RWPE1 (cell line): Measurements from ENCODE around the gene FGF14.
"Not testable (repeated sequence)": the region's sequence is repeated elsewhere in the genome, so short reads cannot be mapped to it uniquely, and the experiment has no call there.

Source experiments
- CTCF ChIA-PET: fragments of 350-600 bp; sonication (Branson Sonifier 250); formaldehyde crosslinking; extraction: SDS; loops from one replicate; lab custom pipeline; 2021; lab: Yijun Ruan, JAX
- POLR2A ChIA-PET: fragments of 400-600 bp; formaldehyde crosslinking; extraction: SDS; loops from one replicate; lab custom pipeline; 2020; ENCODE audit warnings: antibody characterized with exemption; ENCODE audit not compliant: low non-redundant PET; lab: Yijun Ruan, JAX
- DNase-seq: peaks from one replicate; pipeline ENCODE4 v3.0.0; 2012; ENCODE audit warnings: low spot score
- H3K27ac ChIP-seq: fragments of 450-650 bp; 2 replicates; pipeline ENCODE4 v1.5.1; 2017
- TF ChIP-seq, protein P1 (sequence below): fragments of 450-650 bp; conservative IDR thresholded peaks from 2 replicates; pipeline ENCODE4 v1.5.1; 2017; ENCODE audit warnings: low read depth, mild to moderate bottlenecking

Gene FGF14

DNA sequence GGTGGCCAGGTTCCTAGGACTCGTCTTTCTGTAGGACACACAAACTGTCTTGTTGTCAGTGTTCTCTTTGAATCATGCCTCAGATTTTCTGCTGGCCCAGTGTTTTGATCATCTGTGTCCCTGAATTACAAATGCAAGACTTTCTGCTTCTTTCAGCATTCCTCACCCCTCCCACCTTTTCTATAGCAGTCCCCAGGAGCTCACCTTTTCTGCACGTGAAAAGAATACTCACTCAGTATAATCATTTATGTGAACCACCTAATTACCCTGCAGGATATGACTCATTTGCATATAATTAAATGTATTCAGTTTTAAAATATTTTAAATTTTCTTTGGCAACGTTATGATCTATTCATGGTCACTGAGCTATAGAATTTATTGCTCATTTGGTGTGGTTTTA lies 560.1 kb downstream of the FGF14 start:
- POLR2A ChIA-PET, result no interaction called here
- H3K27ac ChIP-seq, result no peak overlapping the region
- CTCF ChIA-PET, result no interaction called here
- DNase-seq, result no peak
- TF ChIP-seq, protein P1, sequence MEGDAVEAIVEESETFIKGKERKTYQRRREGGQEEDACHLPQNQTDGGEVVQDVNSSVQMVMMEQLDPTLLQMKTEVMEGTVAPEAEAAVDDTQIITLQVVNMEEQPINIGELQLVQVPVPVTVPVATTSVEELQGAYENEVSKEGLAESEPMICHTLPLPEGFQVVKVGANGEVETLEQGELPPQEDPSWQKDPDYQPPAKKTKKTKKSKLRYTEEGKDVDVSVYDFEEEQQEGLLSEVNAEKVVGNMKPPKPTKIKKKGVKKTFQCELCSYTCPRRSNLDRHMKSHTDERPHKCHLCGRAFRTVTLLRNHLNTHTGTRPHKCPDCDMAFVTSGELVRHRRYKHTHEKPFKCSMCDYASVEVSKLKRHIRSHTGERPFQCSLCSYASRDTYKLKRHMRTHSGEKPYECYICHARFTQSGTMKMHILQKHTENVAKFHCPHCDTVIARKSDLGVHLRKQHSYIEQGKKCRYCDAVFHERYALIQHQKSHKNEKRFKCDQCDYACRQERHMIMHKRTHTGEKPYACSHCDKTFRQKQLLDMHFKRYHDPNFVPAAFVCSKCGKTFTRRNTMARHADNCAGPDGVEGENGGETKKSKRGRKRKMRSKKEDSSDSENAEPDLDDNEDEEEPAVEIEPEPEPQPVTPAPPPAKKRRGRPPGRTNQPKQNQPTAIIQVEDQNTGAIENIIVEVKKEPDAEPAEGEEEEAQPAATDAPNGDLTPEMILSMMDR, result no peak

DNA sequence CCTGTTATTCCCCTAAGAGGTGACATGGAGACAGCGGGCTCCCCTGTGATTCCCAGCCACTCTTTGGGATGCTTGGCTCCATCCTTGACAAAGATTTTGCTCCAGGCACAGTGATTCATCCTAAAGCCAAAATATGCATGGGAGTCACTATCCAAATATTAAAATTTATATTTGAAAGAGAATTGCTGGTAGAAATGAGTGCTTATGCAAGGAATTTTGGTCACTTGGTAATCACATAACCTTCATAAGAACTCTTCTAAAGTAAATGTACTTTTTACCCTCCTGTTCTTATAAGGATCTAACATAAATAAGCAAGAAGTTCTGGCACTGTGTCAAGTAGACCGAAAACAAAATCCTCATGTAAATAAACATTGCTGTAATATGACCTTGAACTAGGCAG lies 563.5 kb downstream of the FGF14 start:
- CTCF ChIA-PET, result no interaction called here
- DNase-seq, result no peak
- POLR2A ChIA-PET, result no interaction called here
- no peak overlapping the region for H3K27ac ChIP-seq
- TF ChIP-seq, protein P1, result no peak

DNA sequence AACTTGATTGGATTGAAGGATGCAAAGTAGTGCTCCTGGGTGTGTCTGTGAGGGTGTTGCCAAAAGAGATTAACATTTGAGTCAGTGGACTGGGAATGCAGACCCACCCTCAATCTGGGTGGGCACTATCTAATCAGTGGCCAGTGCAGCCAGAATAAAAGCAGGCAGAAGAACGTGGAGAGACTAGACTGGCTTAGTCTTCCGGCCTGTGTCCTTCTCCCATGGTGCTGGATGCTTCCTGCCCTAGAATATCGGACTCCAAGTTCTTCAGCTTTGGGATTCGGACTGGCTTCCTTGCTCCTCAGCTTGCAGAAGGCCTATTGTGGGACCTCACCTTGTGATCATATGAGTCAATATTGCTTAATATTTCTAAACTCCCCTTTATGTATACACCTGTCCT lies 564.1 kb downstream of the FGF14 start:
- DNase-seq, POLR2A ChIA-PET, H3K27ac ChIP-seq, CTCF ChIA-PET: not testable (repeated sequence)

DNA sequence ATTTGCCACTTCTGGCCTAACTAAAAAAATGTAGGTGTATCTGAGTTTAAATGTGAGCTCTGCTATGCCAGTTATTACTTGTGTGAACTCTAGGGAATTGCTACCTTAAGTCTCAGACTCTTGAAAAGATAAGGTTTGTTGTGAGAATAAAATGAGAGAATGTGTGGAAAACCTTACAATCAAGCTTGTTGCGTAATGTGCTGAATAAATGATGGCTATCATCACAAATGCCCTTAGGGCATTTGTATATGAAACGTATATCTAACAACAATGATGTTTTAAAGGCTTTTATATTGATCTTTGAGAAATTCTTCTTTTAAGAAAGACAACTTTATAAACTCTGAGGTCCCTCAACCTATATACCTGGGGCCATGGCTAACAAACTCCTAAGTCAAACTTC lies 564.6 kb downstream of the FGF14 start:
- no peak overlapping the region for H3K27ac ChIP-seq
- DNase-seq, result no peak
- TF ChIP-seq, protein P1, result no peak
- POLR2A ChIA-PET, result no interaction called here
- CTCF ChIA-PET, result no interaction called here

DNA sequence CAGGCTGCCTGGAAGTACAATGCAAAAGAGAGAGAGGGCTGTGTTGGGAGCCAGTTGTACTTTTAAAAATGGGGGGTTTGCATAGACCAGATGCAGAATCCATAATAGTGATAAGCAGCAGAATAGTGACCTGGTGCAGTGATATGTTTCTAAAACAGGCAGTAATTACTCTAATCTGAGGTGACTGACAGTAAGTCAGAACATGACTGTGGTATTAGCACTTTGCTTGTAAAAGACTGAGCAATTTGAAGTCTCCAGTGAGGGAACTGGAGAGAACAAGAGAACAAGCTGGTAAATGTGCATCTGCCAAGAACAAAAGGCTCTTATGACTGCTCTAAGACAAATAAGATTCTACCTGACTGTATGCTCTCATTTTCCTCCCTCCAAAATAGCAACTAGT lies 565.9 kb downstream of the FGF14 start:
- ChIA-PET CTCF (no interaction called here), POLR2A (no interaction called here)
- no peak for DNase-seq
- H3K27ac ChIP-seq, result no peak overlapping the region
- TF ChIP-seq, protein P1, result no peak

DNA sequence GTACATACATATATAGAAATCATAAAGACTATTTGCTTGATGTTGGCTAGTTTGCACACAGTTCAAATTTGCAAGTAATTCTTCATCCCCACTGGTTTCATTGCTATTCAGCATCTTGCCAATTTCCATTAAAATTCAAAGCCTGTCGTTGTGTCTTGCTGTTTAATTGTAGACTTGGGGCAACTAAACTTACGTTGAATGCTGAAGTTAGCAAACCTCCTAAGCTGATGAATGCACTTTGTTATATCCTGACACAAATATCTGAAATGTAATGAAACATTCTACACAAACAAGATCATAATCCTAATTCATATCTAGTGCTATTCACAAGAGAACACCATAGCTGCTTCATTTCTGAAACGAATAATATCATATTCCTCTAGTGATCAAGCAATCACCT lies 568.2 kb downstream of the FGF14 start:
- ChIA-PET POLR2A (no interaction called here), CTCF (interaction anchor here (0.7 kb wide), 1 partner anchor 38 kb away, joined by 7 read pairs; no protein-coding TSS in a partner anchor)
- TF ChIP-seq, protein P1, result no peak
- no peak for DNase-seq
- H3K27ac ChIP-seq, result no peak overlapping the region

DNA sequence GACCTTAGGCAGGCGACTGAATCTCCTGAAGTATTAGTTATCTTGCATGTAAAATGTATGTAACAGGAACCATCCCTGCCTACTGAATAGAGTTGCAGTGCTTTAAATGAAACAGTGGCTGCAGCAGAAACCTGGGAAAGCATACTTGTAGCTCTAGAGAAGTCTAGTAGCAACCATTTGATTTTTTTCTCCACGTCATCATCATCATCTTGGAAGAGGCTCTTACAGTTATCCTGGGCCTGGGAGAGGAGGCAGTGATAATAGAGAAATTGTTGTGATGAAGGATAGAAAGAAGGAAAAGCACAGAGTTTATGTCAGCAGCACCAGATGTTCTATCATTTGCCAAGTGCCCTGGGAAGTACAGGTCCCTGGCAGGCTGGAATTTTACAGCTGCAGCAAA lies 571.8 kb downstream of the FGF14 start:
- ChIA-PET CTCF (no interaction called here), POLR2A (no interaction called here)
- TF ChIP-seq, protein P1, result no peak
- H3K27ac ChIP-seq, result no peak overlapping the region
- DNase-seq, result no peak
